H9 (cell line): ENCODE measurements around the gene CLRN1. TPM values are rescaled to one million over a fixed set of nuclear protein-coding genes. Genes with fewer than 3 reads are reported as not detected.

ENCODE experiments used
- DNase-seq: peaks from one replicate; pipeline ENCODE4 v3.0.0-alpha.2; 2017
- H2AFZ ChIP-seq: one replicate; pipeline ENCODE4 v1.6.1; 2013; ENCODE audit warnings: mild to moderate bottlenecking, low read length, control low read depth, moderate library complexity
- H2AK5ac ChIP-seq: 2 replicates; pipeline ENCODE4 v1.6.1; 2013; ENCODE audit warnings: low read length, control low read depth, mixed read lengths; ENCODE audit not compliant: insufficient read length
- H2BK120ac ChIP-seq: one replicate; pipeline ENCODE4 v1.6.1; 2013; ENCODE audit warnings: low read depth, mild to moderate bottlenecking, low read length, control low read depth, inconsistent platforms; ENCODE audit not compliant: poor library complexity, severe bottlenecking
- H2BK12ac ChIP-seq: 2 replicates; pipeline ENCODE4 v1.6.1; 2013; ENCODE audit warnings: low read length, control low read depth, mixed read lengths, low read depth; ENCODE audit not compliant: insufficient read length
- H2BK15ac ChIP-seq: 2 replicates; pipeline ENCODE4 v1.6.1; 2013; ENCODE audit warnings: low read depth, low read length, control low read depth
- H2BK20ac ChIP-seq: one replicate; pipeline ENCODE4 v1.6.1; 2013; ENCODE audit warnings: low read depth, mild to moderate bottlenecking, low read length, control low read depth, inconsistent platforms; ENCODE audit not compliant: poor library complexity, severe bottlenecking
- H2BK5ac ChIP-seq: 2 replicates; pipeline ENCODE4 v1.6.1; 2013; ENCODE audit warnings: low read length, control low read depth, mixed read lengths; ENCODE audit not compliant: insufficient read length
- H3K14ac ChIP-seq: 2 replicates; pipeline ENCODE4 v1.6.1; 2013; ENCODE audit warnings: low read length, control low read depth; ENCODE audit not compliant: insufficient read depth
- H3K18ac ChIP-seq: 2 replicates; pipeline ENCODE4 v1.6.1; 2013; ENCODE audit warnings: low read depth, mild to moderate bottlenecking, mixed read lengths, low read length, control low read depth; ENCODE audit not compliant: insufficient read length
- H3K23ac ChIP-seq: 2 replicates; pipeline ENCODE4 v1.6.1; 2013; ENCODE audit warnings: low read length, control low read depth, mixed read lengths, low read depth; ENCODE audit not compliant: insufficient read length
- H3K23me2 ChIP-seq: 2 replicates; pipeline ENCODE4 v1.6.1; 2013; ENCODE audit warnings: low read depth, mild to moderate bottlenecking, mixed read lengths, low read length, control low read depth; ENCODE audit not compliant: insufficient read length, poor library complexity, severe bottlenecking
- H3K27ac ChIP-seq: 2 replicates; pipeline ENCODE4 v1.5.1; 2013; ENCODE audit warnings: low read length, control low read depth, mixed read lengths, low read depth; ENCODE audit not compliant: insufficient read length
- H3K27me3 ChIP-seq: 2 replicates; pipeline ENCODE4 v1.6.1; 2013; ENCODE audit warnings: low read length, control low read depth, inconsistent platforms; ENCODE audit not compliant: insufficient read depth
- H3K4ac ChIP-seq: 2 replicates; pipeline ENCODE4 v1.6.1; 2013; ENCODE audit warnings: low read depth, mild to moderate bottlenecking, control low read depth, inconsistent platforms, low read length, moderate library complexity
- H3K4me1 ChIP-seq: 2 replicates; pipeline ENCODE4 v1.6.1; 2013; ENCODE audit warnings: low read length, control low read depth, inconsistent platforms; ENCODE audit not compliant: insufficient read depth
- H3K4me2 ChIP-seq: 2 replicates; pipeline ENCODE4 v1.6.1; 2013; ENCODE audit warnings: low read length, control low read depth, mixed read lengths; ENCODE audit not compliant: insufficient read length, insufficient read depth
- H3K56ac ChIP-seq: 2 replicates; pipeline ENCODE4 v1.6.1; 2013; ENCODE audit warnings: low read depth, mild to moderate bottlenecking, mixed read lengths, low read length, control low read depth; ENCODE audit not compliant: insufficient read length
- H3K79me1 ChIP-seq: 2 replicates; pipeline ENCODE4 v1.6.1; 2013; ENCODE audit warnings: low read depth, mild to moderate bottlenecking, moderate library complexity, low read length, control low read depth, inconsistent platforms; ENCODE audit not compliant: insufficient read depth, poor library complexity, severe bottlenecking
- H3K79me2 ChIP-seq: 2 replicates; pipeline ENCODE4 v1.6.1; 2013; ENCODE audit warnings: low read length, control low read depth, inconsistent platforms; ENCODE audit not compliant: insufficient read depth
- H3K9ac ChIP-seq: 2 replicates; pipeline ENCODE4 v1.6.1; 2013; ENCODE audit warnings: low read length, control low read depth, mixed read lengths; ENCODE audit not compliant: insufficient read length; ENCODE audit errors: extremely low read depth
- H3K9me3 ChIP-seq: one replicate; pipeline ENCODE4 v1.6.1; 2013; ENCODE audit warnings: low read depth, low read length, inconsistent platforms; ENCODE audit not compliant: control insufficient read depth
- H3T11ph ChIP-seq: one replicate; pipeline ENCODE4 v1.6.1; 2013; ENCODE audit warnings: mild to moderate bottlenecking, low read length, control low read depth, inconsistent platforms
- H4K20me1 ChIP-seq: one replicate; pipeline ENCODE4 v1.6.1; 2013; ENCODE audit not compliant: control insufficient read depth, insufficient read length, insufficient read depth
- H4K5ac ChIP-seq: 2 replicates; pipeline ENCODE4 v1.6.1; 2013; ENCODE audit warnings: low read depth, mild to moderate bottlenecking, mixed read lengths, low read length, control low read depth; ENCODE audit not compliant: insufficient read length
- H4K8ac ChIP-seq: replicated peaks from 2 replicates; pipeline ENCODE4 v1.6.1; 2013; ENCODE audit warnings: low read length, control low read depth, mixed read lengths, low read depth; ENCODE audit not compliant: insufficient read length
- H4K91ac ChIP-seq: 2 replicates; pipeline ENCODE4 v1.6.1; 2013; ENCODE audit warnings: low read depth, mild to moderate bottlenecking, moderate library complexity, mixed read lengths, low read length, control low read depth; ENCODE audit not compliant: insufficient read length
- H3K27ac Mint-ChIP-seq, 3 experiments: 2 replicates in 2 of 3; 3 replicates in 1 of 3; pipeline ENCODE4 v1.8.0; 2020 to 2021; ENCODE audit warnings: mixed read lengths in 3 of 3, mild to moderate bottlenecking in 1 of 3, moderate library complexity in 1 of 3
- H3K27me3 Mint-ChIP-seq: 2 replicates; pipeline ENCODE4 v1.8.0; 2021; ENCODE audit warnings: low read depth, mild to moderate bottlenecking, moderate library complexity, mixed read lengths
- H3K36me3 Mint-ChIP-seq, 3 experiments: 2 replicates in 2 of 3; 3 replicates in 1 of 3; pipeline ENCODE4 v1.8.0; 2020 to 2021; ENCODE audit warnings: low read depth in 3 of 3, mixed read lengths in 3 of 3; ENCODE audit not compliant: insufficient read depth in 1 of 3
- H3K4me1 Mint-ChIP-seq, 2 experiments: 2 replicates each; pipeline ENCODE4 v1.8.0; 2020; ENCODE audit warnings: mixed read lengths in 2 of 2
- H3K4me3 Mint-ChIP-seq, 2 experiments: 2 replicates in 1 of 2; 3 replicates in 1 of 2; pipeline ENCODE4 v1.8.0; 2020 to 2021; ENCODE audit warnings: mild to moderate bottlenecking in 2 of 2, mixed read lengths in 2 of 2, moderate library complexity in 1 of 2
- H3K9me3 Mint-ChIP-seq, 2 experiments: 2 replicates in 1 of 2; 3 replicates in 1 of 2; pipeline ENCODE4 v1.8.0; 2020; ENCODE audit warnings: mild to moderate bottlenecking in 2 of 2, mixed read lengths in 2 of 2, moderate library complexity in 1 of 2
- CTCF ChIP-seq: fragments of 200-600 bp; sonication (generic); conservative IDR thresholded peaks from 3 replicates; pipeline ENCODE4 v1.8.0; 2021; ENCODE audit warnings: antibody characterized with exemption, mild to moderate bottlenecking
- WGBS: extraction: QIAGEN DNeasy Blood & Tissue Kit; methylation state at CpG from one replicate; pipeline ENCODE4 v1.1.7; 2013; ENCODE audit warnings: missing lambda C conversion rate, low lambda C conversion rate, mixed read lengths; ENCODE audit not compliant: insufficient read length; ENCODE audit errors: extremely low coverage; 5-methylcytosine and 5-hydroxymethylcytosine counted together
- total RNA-seq: library from RNA; stranded (reverse); gene quantifications from 2 replicates; pipeline ENCODE4 v1.2.1, GENCODE V29; 2021

The CLRN1 gene
- total RNA-seq, 1 experiment from 2014 or later, result not detected

- no peak overlapping the region for H2AFZ ChIP-seq
- no peak overlapping the region for H3K56ac ChIP-seq
- H4K5ac ChIP-seq, result no peak overlapping the region
- no peak overlapping the region for H2BK15ac ChIP-seq
- no peak overlapping the region for H4K91ac ChIP-seq
- Mint-ChIP-seq H3K27ac (no peak overlapping the region), H3K36me3 (no peaks in the 10 kb centered on the region; a peak in 1 of 7 replicates), H3K9me3 (no peaks in the 10 kb centered on the region), H3K27me3 (no peaks in the 10 kb centered on the region), H3K4me3 (no peak overlapping the region), H3K4me1 (peaks cover 6 to 7% of the 10 kb centered on the region in 2 experiments)
- no peaks in the 10 kb centered on the region for H3K79me1 ChIP-seq
- H3K9me3 ChIP-seq, result no peaks in the 10 kb centered on the region
- no peak overlapping the region for H3K9ac ChIP-seq
- no peak for DNase-seq
- no peak overlapping the region for H4K8ac ChIP-seq
- H2AK5ac ChIP-seq, result no peak overlapping the region
- H3K23me2 ChIP-seq, result no peaks in the 10 kb centered on the region
- H2BK20ac ChIP-seq, result no peak overlapping the region
- H3K79me2 ChIP-seq, result no peaks in the 10 kb centered on the region
- no peak overlapping the region for H3K4ac ChIP-seq
- peaks cover 6% of the 10 kb centered on the region for H3K4me1 ChIP-seq
- no peak overlapping the region for H3K4me2 ChIP-seq
- H3K27ac ChIP-seq, result no peak overlapping the region
- no peak overlapping the region for H2BK12ac ChIP-seq
- H2BK120ac ChIP-seq, result no peak overlapping the region
- H3K14ac ChIP-seq, result no peak overlapping the region
- no peak overlapping the region for H3K23ac ChIP-seq
- no peak overlapping the region for H3T11ph ChIP-seq
- no peak for TF ChIP-seq CTCF
- no peak overlapping the region for H2BK5ac ChIP-seq
- no peaks in the 10 kb centered on the region for H4K20me1 ChIP-seq
- no CpG with 5 or more reads among the region's 6 CpGs for whole genome bisulfite sequencing
- no peaks in the 10 kb centered on the region for H3K27me3 ChIP-seq
- no peak overlapping the region for H3K18ac ChIP-seq
These were observed 30.7 kb upstream of the CLRN1 start for GRCh38 chr3:151003029-151003767.
